Stimulated activated CD8-positive, alpha-beta memory T cell treated with anti-CD3 and anti-CD28 coated beads, Interleukin-15, amount 100 ng/mL, for 4 hours (primary cell): Measurements from ENCODE around the gene ZNF32.
"Not testable (repeated sequence)": the region's sequence is repeated elsewhere in the genome, so short reads cannot be mapped to it uniquely, and the experiment has no call there.

Source experiments
- DNase-seq, 2 donors: peaks; one replicate each; pipeline ENCODE4 v3.0.0-alpha.2; 2020; ENCODE audit warnings: low read depth in 2 of 2

Gene ZNF32

DNA sequence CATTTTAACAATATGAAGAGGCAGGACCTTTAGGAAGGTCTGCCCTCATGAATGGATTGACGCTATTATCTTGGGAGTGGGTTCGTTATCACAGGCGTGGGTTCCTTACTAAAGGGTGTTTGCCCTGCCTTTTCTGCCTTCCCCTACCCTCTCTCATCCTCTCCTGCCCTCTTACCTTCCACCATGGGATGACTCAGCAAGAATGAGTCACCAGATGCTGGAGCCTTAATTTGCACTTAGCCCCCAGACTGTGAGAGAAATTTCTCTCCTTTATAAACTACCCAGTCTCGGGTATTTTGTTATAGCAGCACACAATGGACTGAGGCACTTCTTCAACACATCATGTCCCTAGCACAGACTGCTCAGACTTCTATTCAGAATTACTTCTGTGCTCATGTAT lies 31.4 kb upstream of the ZNF32 start:
- DNase-seq = no peak

DNA sequence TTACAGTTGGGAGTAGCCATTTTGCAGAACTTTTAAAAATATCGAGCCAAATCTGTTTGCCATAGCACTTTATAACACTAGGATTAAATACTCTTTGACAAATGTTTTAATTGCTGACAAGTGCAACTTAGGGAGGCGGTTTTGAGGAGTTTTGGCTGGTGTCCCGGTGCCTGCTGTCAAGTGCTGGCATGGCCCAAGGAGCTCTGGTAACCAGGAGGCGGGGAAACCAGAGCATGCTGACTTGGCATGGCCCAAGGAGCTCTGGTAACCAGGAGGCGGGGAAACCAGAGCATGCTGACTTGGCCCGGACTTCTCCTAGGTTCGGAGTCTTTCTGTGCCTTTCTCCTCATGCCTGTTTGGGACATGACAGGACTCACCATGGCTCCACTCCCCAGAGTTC lies 30.8 kb upstream of the ZNF32 start:
- no peak for DNase-seq

DNA sequence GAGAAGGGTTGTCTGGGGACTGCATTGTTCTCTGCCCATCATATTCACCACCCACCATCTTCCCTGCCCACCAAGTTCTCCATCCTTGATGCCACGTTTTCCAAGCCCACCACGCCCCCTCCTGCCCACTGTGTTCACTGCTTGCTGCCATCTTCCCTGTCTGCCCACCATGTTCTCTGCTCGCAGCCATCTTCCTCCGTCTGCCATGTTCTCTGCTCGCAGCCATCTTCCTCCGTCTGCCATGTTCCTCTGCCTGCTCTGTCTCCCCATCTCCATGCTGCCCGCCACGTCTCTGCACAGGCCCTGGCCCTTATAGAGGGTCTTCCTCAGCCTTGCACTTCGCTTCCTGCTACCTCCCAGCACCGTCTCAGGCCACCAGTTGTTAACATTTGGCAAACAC lies 30.0 kb upstream of the ZNF32 start:
- no peak for DNase-seq

DNA sequence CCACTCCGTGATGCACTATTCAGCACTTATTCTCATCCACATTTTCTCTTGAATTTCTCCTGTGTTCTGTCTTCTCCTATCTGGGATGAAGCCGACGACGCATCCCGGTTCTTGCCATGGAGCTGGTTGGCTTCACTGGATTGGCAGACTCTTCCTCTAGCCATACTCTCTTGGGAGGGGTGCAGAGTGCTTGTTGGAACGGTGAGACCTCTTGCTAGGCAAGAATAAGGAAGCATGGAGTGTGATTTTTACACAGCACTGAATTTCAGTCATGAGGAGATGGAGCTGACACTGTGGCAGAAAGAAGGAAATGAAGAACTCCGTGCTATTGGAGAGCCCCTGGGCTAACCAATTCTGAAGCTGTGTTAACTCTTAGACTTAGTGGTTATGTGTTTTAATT lies 28.2 kb upstream of the ZNF32 start:
- no peak for DNase-seq

DNA sequence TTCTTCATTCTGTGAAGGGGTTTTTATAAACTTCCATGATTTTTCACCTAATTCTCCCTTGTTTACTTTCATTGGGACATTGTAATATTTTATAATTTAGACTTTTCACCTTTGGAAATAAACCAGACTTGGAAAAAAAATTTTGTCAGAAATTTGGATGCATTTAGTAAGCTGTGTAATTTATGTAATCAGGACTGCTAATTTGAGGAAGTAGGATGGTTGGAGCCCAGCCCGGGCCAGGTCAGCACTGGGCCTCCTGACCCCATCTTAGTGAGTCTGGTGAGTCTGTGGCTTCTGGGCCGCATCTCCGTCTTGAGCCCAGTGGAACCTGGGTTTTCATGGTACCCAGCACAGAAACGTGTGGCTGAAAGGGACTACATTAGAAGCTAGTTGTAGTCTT lies 27.6 kb upstream of the ZNF32 start:
- no peak for DNase-seq

DNA sequence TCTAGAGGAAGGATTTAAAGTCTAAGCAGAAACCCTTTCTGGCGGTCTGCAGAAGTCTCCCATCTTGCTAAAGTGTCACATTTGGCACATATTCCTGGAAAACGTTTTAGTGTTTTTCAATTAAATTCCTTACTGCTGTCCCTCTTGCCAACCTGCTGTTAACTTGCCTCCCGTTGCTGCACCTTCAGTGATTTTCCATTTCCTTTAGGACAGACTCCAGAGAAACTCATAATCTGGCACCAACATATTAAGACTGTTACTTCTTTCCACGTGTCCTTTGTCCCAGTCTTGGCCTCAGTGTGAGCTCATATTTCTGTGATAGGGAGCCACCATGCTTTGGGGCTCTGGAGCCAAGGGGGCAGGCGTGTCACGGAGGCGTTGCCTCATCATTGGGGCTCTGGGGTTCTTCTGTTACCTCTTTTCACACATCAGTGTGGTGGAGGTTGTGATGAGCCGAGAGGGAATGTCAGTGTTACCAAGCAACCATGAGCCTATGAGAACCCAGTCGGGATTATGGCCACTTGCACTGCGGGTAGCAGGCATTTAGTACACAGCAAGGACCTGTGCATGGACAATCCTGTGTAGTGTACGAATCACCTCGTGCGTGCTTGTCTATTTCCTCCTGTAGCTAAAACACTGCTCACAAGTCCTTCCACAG lies 26.0 kb upstream of the ZNF32 start:
- no peak for DNase-seq

DNA sequence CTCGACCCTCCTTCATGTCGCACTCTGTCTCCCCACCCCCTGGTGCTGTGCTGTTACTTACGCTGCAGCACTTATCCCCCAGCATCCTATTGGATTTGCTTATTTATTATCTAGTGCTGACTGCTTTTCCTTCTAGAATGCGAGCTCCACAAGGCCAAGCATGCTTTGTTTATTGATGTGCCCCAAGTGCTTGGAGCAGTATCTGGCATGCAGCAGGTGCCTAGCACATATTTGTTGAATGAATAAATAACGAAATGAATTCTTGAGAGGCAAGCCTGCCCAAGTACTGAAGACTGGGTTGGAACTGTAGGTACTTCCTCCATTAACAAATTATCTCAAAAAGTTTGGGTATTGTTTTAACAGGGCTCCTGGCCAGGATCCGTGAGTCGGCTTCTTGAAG lies 24.8 kb upstream of the ZNF32 start:
- no peak for DNase-seq

DNA sequence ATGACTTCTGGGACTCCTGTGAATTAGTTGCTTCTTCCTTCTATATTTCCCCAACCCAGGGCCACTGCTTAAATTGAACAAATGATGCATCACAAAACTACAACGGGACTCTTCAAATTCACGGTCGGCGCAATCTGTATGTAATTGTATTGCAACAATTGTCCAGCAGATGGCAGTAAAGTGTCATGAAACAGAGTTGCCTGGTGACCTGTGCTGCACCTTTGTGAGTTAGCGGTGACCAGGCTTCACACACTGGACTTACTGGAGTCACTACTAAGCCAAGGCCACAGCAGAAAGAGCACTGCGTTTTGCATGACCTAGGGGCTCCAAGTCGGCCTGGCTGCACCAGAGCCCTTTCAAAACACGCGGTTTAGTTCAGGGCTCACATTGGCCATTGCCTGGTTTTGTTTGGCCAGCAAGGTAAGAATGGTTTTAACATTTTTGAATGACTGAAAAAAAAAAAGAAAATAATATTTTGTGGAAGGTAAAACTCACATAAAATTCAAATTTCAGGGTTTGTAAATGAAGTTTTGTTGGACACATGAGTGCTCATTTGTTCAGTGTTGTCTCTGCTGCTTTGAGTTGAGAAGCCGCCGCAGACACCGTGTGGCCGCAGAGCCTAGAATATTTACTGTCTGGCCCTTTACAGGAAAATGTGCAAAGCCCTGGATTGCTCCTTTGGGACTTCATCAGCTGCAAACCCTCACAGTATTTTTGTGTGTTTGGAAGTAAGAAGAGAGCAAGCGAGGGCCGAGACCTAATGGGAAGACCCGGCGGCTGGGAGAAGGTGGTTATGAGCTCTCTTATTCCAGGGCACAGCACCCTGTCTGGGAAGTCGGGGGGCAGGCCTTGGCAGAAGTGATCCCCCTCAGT lies 23.2 kb upstream of the ZNF32 start:
- no peak for DNase-seq

DNA sequence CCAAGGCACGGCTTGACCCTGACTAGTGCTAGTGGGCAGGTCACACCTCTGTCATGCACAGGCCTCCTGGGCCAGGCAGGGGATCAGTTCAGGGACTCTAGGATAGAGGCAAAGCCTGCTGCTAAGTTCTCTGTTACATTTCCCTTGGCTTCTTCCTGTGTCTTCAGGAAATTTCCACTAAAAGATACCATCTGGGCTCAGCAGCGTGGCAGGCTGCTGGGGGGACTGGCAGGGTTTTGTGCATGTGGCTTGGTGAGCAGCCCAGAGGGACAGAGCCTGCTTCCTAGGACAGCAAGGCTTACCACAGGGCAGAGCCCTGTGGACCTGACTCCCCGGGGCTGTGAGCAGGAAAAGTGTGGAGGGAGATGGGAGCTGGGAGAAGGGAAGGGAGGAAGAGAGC lies 20.7 kb upstream of the ZNF32 start:
- no peak for DNase-seq

DNA sequence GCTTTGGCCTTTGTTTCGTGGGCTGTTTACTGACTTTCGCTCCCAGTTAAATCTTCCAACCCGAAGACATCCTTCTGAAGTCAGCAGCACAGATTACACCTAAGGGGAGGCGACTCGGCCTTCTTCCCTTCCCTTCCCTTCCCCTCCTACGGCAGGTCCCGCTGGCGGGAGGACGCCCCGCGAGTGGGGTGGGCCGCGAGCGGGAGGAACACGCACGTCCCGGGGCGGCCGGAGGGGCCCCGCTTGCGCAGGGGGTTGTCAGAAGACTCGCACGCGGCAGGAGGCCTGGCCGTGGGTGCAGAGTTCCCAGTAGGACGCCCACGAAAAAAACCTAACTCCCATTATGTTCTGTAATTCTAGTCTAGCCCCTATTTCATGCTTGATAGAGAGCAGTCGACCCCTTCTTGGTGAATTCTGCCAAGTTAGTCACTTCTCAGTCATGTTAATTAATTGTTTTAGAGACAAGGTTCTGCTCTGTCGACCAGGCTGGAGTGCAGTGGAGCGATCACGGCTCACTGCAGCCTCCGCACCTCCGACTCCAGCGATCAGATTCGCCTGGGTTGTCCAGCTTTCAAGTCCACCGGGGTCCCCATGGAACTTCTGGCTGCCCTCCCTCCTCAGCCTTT lies 19.2 kb upstream of the ZNF32 start:
- DNase-seq = no peak

DNA sequence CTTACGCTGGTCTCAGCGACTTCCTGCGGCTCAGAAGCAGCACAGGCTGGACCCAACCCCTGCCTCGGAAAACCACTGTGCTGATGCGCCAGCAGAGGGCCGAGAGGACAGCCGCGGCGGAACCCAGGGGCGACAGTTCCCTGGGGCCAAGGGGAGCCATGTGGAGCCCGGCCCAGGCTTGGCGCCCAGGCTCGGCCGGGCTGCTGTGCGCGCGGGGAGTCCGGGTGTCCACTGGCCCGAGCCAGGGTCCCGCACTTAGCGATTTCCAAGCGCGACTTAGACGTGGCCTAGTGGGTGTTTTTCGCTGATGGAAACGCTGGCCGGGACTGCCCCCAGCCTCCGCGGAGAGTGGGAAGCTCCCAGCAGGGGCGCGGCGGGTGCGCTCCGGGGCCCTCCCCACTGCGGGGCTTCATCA lies 18.6 kb upstream of the ZNF32 start:
- DNase-seq = no peak

DNA sequence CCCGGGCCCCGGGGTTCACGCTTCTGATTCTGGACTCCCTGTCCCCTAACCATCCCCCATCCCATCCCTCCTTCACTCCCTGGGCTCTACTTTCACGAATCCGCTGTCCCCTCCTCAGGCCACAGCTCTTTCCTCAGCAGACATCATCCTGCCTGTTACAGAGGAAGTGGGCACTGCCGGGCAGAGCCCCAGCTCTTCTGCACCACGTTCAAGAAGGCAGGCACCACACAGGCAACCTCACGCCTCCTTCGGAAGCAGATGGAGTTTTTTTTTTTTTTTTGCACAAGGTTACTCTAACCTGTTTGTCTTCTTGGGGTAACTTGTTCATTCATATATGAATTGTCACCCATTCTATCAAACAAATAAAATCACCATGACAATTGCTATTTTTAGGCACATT lies 17.9 kb upstream of the ZNF32 start:
- DNase-seq = no peak

DNA sequence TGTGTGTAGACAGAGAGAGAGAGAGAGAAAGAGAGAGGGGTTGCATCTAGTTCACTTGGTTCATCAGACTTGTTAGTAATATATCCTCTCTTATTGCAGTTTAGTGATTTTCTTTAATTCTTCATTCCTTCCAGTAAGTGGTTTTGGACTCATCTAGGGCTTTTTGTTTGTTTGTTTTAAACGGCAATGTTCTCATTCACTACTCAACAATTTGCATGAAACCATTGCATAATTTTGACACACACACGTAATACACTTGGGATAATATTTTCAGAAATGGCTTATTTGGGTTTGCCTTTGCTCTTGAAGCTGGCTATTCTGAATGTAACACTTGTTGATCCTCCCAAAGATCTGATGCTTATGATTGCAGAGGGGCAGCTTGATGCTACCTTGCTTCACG lies 16.4 kb upstream of the ZNF32 start:
- DNase-seq = no peak

DNA sequence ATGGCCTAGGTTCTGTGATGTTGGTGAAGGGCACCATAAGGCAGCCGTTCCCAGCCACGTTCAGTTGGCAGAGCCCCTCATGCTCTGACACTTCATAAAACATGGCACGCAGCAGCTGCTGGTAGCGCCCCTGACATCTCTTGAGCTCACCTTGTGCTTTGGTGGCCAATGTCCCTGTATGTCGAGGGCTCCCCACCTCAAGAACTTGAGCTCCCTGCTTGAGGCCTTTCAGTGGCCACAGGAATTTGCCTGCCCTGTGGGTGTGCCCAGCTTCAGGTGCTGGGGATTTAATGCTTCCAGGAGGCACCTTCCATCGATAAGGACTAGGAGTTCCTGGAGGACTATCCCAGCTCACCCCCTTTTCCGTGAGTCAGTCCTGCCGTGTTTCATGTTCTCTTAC lies 9.5 kb upstream of the ZNF32 start:
- no peak for DNase-seq

DNA sequence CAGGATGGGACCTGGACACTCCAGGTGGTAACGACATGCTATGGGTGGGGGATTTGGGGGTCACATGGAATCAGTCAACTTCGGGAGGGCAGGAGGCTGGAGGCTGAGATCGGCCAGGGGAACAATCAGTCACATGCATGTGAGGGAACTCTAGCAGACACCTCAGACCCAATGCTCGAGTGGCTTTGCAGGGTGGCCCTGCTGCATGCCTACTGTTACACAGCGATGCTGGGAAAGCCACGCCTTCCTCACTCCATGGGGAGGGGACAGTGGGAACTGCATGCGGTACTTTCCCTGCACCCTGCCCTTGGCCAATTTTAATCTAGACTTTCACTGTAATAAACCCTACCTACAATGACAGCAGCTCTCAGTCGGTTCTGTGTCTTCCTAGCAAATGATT lies 6.6 kb upstream of the ZNF32 start:
- no peak for DNase-seq

DNA sequence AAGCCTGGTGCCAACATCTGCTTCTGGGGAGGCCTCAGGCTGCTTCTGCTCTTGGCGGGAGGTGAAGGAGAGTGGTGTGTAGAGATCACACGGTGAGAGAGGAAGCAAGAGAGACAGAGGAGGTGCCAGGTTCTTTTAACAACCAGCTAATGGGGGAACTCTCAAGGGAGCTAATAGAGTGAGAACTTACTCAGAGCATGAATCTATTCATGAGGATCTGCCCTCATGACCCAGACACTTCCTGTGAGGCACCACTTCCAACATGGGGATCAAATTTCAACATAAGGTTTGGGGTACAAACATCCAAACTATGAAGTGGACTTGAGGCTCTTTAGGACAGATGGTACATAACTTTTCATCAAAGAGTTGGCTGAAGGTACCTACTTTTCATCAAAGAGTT lies 5.1 kb upstream of the ZNF32 start:
- no peak for DNase-seq

DNA sequence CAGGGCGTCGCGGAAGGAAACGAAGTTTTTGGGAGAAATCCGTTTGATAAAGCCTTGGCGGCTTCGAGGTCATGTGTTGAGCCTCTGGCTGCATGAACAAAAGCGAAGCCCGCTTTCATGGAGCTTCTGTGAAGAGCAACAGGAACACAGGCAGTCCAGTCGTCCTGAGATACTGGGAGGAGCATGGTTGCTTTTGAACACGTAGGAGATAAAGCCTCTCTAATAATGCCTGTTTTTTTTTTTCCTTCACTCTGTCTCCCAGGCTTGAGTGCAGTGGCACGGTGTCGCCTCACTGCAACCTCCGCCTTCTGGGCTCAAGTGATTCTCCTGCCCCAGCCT lies 473 bp upstream of the ZNF32 start:
- DNase-seq = no peak

DNA sequence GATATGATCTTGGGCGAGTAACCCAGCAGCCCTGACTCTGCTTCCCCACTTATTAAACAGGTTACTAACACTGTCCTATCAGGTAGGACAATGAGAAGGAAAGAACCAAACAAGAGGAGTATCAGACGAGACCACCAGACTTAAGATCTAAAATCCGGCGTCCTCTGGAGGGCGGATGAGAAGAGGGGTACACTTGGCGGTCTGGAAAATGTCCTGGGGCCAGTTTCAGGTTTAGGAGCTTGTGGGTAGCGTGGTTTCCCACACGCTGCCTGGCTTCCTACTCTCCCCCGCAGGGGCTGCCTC lies 635 bp downstream of the ZNF32 start:
- DNase-seq = no peak

DNA sequence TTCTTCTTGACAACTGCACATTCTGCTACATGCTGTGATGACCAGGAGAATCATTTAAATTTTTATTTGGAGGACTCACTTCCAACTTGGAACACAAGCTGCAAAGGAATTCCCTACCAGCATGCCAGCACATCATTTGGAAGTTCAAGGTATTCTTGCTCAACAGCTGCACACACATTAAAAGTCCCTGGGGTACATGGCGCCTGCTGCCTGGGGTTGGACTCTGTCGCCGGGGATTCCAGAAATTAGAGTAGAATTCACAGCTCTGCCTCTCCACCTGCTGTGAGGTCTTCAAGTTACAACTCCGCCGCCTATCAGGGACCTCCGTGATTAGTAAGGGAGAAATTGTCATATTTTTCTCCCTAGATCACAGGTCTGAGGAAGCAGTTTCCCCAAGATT lies 1.1 kb downstream of the ZNF32 start:
- DNase-seq = no peak

DNA sequence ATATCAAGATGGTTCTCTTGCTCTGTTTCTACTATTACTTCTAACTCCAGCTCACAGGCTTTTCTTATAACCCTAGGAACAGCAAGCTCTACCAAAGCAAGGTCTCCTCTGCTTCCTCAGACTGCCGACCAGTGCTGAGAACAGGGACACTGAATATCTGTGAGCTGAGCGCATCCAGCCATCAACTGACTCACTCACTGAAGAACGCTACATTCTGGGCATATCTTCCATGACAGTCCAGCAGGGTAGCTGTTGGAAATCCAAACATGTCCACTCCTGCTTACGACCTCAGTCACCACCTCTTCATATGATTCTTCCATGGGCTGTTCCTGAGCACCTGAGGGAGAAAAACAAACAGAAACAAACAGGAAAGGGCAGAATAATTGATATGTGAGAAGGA lies 2.8 kb downstream of the ZNF32 start:
- no peak for DNase-seq

DNA sequence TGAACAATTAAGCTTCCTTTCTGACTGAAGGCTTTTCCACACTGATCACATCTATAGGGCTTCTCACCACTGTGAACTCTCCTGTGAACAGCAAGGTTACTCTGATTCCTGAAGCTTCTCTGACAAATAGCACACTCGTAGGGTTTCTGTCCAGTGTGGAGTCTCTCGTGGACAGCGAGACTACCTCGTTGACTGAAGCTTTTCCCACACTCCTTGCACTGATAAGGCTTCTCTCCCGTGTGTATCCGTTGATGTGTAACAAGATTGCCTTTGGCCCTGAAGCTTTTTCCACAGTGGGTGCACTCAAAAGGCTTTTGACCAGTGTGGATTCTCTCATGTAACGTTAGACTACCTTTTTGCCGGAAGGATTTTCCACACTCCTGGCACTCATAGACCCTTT lies 4.4 kb downstream of the ZNF32 start:
- no peak for DNase-seq

DNA sequence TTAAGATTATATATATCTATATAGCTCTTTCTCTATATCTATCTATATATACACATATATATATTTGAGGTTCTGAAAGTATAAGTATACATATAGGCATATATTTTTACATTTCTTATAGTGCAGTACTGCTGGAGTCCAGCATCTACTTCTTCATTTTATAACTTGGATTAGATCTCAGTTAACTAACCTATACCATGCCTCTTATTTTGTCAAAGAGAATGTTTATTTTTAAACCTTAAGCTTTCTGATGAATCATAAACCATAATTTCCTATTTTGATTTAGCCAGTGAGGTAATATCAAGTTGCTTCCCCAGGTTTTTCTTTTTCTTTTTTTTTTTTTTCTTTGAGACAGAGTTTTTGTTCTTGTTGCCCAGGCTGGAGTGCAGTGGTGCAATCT lies 8.1 kb downstream of the ZNF32 start:
- DNase-seq = no peak

DNA sequence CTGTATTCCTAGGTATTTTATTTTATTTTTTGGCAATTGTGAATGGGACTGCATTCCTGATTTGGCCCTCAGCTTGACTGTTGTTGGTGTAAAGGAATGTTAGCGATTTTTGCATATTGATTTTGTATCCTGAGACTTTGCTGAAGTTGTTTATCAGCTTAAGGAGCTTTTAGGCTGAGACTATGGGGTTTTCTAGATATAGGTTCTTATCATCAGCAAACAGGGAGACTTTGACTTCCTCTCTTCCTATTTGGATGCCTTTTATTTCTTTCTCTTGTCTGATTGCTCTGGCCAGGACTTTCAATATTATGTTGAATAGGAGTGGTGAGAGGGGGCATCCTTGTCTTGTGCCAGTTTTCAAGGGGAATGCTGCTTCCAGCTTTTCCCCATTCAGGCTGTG lies 12.9 kb downstream of the ZNF32 start:
- not testable (repeated sequence) for DNase-seq

DNA sequence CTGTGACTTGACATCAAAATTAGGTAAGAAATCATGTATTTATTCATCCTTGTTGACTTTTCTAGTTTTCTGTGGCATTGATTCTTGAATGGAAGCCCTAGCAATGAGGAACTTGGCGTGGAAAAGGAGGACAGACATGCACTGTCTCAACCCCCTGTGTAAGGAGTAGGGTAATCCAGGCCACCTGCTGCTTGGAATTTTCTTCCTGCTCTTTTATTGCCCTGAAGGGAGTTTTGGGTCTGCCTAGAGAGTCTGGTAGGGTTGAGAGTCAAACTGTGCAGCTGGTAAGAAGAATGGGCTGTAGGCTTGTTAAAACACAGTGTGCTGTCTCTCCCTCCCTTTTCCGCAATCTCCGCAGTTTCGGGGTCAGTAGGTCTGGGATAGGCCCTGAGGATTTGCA lies 19.7 kb downstream of the ZNF32 start:
- no peak for DNase-seq
